HG02970 (cell line): Measurements from ENCODE around the gene NR2F6.

Experiments used
- ATAC-seq: cut with Tn5 transposase; IDR thresholded peaks from one replicate; pipeline ENCODE4 v1.9.1; 2021; ENCODE audit warnings: mild to moderate bottlenecking, moderate library complexity, moderate number of reproducible peaks; ENCODE audit not compliant: unreplicated experiment, low FRiP score

Gene NR2F6

GRCh38 chr19:17264641-17264979, 18.9 kb upstream of the NR2F6 start, which contains the start of gene USHBP1:
Gene USHBP1, minus strand, starts transcription at chr19:17264745. Its CDS starts 446 bp downstream, at chr19:17264299.
- no peak for ATAC-seq

- ATAC-seq, result no peak
Observed at GRCh38 chr19:17263712-17264640, 18.3 kb upstream of the NR2F6 start.

- no peak for ATAC-seq
Observed at GRCh38 chr19:17262557-17262956, 16.8 kb upstream of the NR2F6 start.

- ATAC-seq, result no peak
Observed at GRCh38 chr19:17260842-17261325, 15.2 kb upstream of the NR2F6 start.

- ATAC-seq, result no peak
Observed at GRCh38 chr19:17259934-17260333, 14.2 kb upstream of the NR2F6 start.

- no peak for ATAC-seq
Observed at GRCh38 chr19:17259118-17259780, 13.5 kb upstream of the NR2F6 start.

GRCh38 chr19:17256130-17256529, 10.4 kb upstream of the NR2F6 start:
- no peak for ATAC-seq

- ATAC-seq, result no peak
Observed at GRCh38 chr19:17255150-17255621, 9.5 kb upstream of the NR2F6 start.

- ATAC-seq, result no peak
Observed at GRCh38 chr19:17254636-17255035, 8.9 kb upstream of the NR2F6 start.

GRCh38 chr19:17249887-17250548, 4.3 kb upstream of the NR2F6 start:
- no peak for ATAC-seq

GRCh38 chr19:17248011-17248776, 2.5 kb upstream of the NR2F6 start:
- ATAC-seq, result no peak

GRCh38 chr19:17246681-17247425, 1.1 kb upstream of the NR2F6 start:
- no peak for ATAC-seq

- peak; percentile 2 for ATAC-seq
Observed at GRCh38 chr19:17244618-17245534, 843 bp downstream of the NR2F6 start.

GRCh38 chr19:17243830-17244617, 1.7 kb downstream of the NR2F6 start:
- no peak for ATAC-seq

GRCh38 chr19:17243211-17243829, 2.4 kb downstream of the NR2F6 start:
- no peak for ATAC-seq

GRCh38 chr19:17242431-17243208, 3.1 kb downstream of the NR2F6 start:
- ATAC-seq, result no peak
